ENCODE results near the gene RUFY1. TPM values are rescaled to one million over a fixed set of nuclear protein-coding genes. Genes with fewer than 3 reads are reported as not detected.

RUFY1 gene
- 42.9 TPM for total RNA-seq

DNA sequence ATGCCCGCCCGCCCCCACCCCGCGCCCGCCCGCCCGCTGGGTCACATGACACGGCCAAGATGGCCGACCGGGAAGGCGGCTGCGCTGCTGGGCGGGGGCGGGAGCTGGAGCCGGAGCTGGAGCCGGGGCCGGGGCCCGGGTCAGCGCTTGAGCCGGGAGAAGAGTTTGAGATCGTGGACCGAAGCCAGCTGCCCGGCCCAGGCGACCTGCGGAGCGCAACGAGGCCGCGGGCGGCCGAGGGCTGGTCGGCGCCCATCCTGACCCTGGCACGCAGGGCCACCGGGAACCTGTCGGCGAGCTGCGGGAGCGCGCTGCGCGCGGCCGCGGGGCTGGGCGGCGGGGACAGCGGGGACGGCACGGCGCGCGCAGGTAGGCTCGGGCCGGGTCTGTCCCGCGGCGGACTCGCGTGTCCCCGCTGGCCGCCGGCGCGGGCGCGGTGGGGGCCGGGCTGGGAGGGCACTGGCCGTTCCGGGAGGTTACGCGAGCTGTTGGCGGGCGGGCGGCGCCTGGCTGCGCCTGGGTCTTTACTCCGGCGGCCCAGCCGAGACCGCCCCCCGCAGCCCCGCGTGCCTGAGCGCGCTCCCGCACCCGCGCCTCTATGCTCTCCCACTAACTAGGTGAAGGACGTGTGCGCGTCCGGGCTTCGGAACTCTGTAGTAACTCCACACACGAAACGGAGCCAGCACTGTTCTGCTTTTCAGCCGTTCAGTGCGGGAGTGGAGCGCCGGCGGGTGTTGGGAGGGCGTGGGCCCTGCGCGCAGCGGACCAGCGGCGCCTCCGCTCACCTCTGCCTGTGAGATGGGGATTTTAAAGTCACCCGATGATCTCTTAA lies at the start of gene RUFY1:
RUFY1 (plus strand) TSS at position 44 of the 832 bp plus-strand sequence; CDS start at position 60, 16 bp downstream.

GRCh38 chr5:179623003-179623905 lies 72.9 kb downstream of the RUFY1 start, which contains the start of gene HNRNPH1:
TSS of gene HNRNPH1 (minus strand) at chr5:179623671. CDS start at chr5:179623133, 538 bp downstream.

Small RNA genes within 50 kb of the gene (small RNA-seq; reads per million reads assigned to genes)
- not detected for gene AC136628.3 (ENCODE audit: low replicate concordance)
- gene RF00017 (ENCODE audit: low replicate concordance), result not detected

Other genes starting within 250 kb of the RUFY1 start
- 32.0 TPM for gene ADAMTS2, start 205.1 kb upstream of the RUFY1 start, total RNA-seq
- gene HNRNPH1, start 73.1 kb downstream of the RUFY1 start, total RNA-seq, result 1,422 TPM
- 0.58 TPM for gene CBY3, start 130.5 kb downstream of the RUFY1 start, total RNA-seq
- gene CANX, start 148.4 kb downstream of the RUFY1 start, total RNA-seq, result 650 TPM
- gene MAML1, start 182.3 kb downstream of the RUFY1 start, total RNA-seq, result 30.2 TPM
- 1.5 TPM for gene LTC4S, start 243.4 kb downstream of the RUFY1 start, total RNA-seq